ENCODE measurements around the gene OR2T5.
"Not testable (repeated sequence)": the region's sequence is repeated elsewhere in the genome, so short reads cannot be mapped to it uniquely, and the experiment has no call there.

- TF ChIP-seq ZNF565 (CRISPR knock-in tag; conservative IDR thresholded peaks at IDR 0.05; ENCODE audit: low read depth); PATZ1 (CRISPR knock-in tag; IDR thresholded peaks at IDR 0.05; ENCODE audit: borderline replicate concordance); TSHZ2 (CRISPR knock-in tag; IDR thresholded peaks at IDR 0.05); CREB5 (CRISPR knock-in tag; IDR thresholded peaks at IDR 0.05; ENCODE audit: low read depth); GLIS3 (CRISPR knock-in tag; IDR thresholded peaks at IDR 0.05); ZFP3 (CRISPR knock-in tag; IDR thresholded peaks at IDR 0.05); CSDC2 (CRISPR knock-in tag; IDR thresholded peaks at IDR 0.05); ZC3H10 (CRISPR knock-in tag; IDR thresholded peaks at IDR 0.05); PPARA (CRISPR knock-in tag; IDR thresholded peaks at IDR 0.05; ENCODE audit: borderline replicate concordance); ESRRG (CRISPR knock-in tag; IDR thresholded peaks at IDR 0.05); ISL1 (CRISPR knock-in tag; IDR thresholded peaks at IDR 0.05); OSR1 (CRISPR knock-in tag; IDR thresholded peaks at IDR 0.05): not testable (repeated sequence)
Measured at GRCh38 chr1:248444603-248445002, 43.8 kb upstream of the OR2T5 start.
